ENCODE results near the gene ETV4.
A peak's percentile ranks its signal among the peaks of the same experiment; 100 is the strongest.

Gene ETV4

DNA sequence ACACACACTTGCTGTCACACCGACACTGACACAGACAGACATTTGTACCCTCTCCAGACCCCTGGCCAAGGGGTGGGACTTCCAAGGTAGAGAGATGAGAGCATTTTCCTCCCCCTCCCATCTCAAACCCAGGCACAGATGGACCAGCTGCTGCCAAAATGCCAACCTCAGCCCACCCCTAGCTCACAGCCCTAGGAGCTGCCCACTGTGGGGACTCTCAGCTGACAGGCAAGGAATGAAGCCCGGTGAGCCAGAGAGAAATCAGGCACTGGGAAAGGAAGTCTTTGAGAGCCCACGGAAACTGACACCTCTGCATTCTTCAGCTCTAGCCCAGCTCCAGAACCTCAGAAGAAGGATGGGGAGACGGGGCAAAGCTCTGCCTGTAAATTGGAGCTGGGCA, 2.8 kb downstream of the ETV4 start:
- DNase-seq (ENCODE audit: low read depth, low spot score), result no peak
- H3K4me1 ChIP-seq (ENCODE audit: control insufficient read depth, insufficient read depth, low read length), result peaks cover 21% of the 10 kb centered on the region
- no peaks in the 10 kb centered on the region for H3K36me3 ChIP-seq (ENCODE audit: control insufficient read depth, insufficient read depth, low read length)
- no peak overlapping the region for H3K4me3 ChIP-seq (ENCODE audit: low read length)
- no peak overlapping the region for H3K27ac ChIP-seq (ENCODE audit: low read length)
- peaks cover 6% of the 10 kb centered on the region; the same call in 1 of the 2 replicates for H3K27me3 ChIP-seq (ENCODE audit: control insufficient read depth, insufficient read depth, low read length)
- no CpG with 5 or more reads among the region's 4 CpGs for WGBS (ENCODE audit: insufficient coverage, insufficient read length)
- no peaks in the 10 kb centered on the region for H3K9me3 ChIP-seq (ENCODE audit: control insufficient read depth, insufficient read depth, low read length)

DNA sequence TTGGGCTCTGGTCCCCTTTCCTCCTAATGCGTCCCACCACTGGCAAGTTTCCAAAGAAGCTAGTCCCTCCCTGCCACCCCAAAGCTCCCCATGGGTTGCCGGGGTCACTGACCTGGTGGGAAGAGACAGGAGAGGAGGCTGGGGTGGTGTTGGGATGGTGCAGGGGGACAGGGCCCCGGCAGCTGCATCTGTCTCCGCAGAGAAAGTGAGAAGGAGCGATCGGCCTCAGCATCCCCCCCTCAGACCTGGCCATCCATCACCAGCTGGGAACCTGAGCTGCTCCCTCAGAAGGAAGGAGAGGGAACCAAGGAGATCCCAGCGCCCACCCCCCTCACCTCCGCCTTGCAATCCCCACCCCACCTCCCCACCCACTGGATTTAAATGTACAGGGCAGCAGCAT, 3.3 kb downstream of the ETV4 start:
- Histone ChIP-seq H3K27me3 (ENCODE audit: control insufficient read depth, insufficient read depth, low read length) (peaks cover 4% of the 10 kb centered on the region; the same call in 1 of the 2 replicates), H3K27ac (ENCODE audit: low read length) (no peak overlapping the region), H3K36me3 (ENCODE audit: control insufficient read depth, insufficient read depth, low read length) (no peaks in the 10 kb centered on the region), H3K9me3 (ENCODE audit: control insufficient read depth, insufficient read depth, low read length) (no peaks in the 10 kb centered on the region), H3K4me3 (ENCODE audit: low read length) (no peak overlapping the region), H3K4me1 (ENCODE audit: control insufficient read depth, insufficient read depth, low read length) (peaks cover 21% of the 10 kb centered on the region)
- no peak for DNase-seq (ENCODE audit: low read depth, low spot score)
- WGBS (ENCODE audit: insufficient coverage, insufficient read length), result no CpG with 5 or more reads among the region's 8 CpGs

DNA sequence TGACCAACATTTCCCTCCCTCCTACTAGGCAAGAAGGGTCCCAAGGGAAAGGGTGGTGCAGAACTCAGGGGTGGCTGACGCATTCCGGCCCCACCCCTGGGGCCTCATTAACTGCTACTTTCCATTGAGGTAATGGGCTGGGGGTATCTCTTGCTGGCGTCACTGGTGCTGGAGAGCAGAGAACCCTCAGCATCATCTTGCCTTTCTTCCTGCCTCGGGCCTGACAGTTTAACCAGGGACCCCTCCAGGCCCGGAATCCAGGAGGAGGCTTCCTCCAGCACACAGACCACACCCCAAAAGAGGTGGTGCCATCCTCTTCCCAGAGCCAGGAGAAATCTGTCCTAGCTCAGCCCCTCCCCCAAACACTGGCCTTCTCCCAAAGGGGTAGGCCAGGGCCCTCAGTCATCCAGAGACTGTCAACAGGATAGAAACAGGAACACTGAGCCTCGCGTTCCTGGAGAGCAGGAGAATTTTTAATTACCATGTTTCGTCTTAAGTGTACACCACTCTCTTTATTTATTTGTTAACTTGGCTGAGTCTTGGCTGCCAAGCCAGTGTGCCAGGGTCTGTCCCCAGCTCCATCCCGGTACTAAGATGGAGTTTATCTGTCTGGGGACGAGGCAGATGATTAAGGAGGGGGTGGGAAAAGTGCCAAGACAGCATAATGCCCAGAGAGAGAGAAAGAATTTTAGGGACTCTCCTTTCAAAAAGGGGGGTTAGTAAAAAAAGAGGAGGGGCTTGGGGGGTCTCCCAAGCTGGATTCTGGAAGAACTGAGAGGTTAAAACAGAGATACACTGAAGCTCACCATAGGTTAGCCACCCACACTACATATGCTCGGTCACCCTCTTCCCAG, 5.1 kb downstream of the ETV4 start:
- DNase-seq (ENCODE audit: low read depth, low spot score), result no peak
- peaks cover 23% of the 10 kb centered on the region for H3K4me1 ChIP-seq (ENCODE audit: control insufficient read depth, insufficient read depth, low read length)
- no peaks in the 10 kb centered on the region for H3K27me3 ChIP-seq (ENCODE audit: control insufficient read depth, insufficient read depth, low read length)
- H3K36me3 ChIP-seq (ENCODE audit: control insufficient read depth, insufficient read depth, low read length), result no peaks in the 10 kb centered on the region
- H3K9me3 ChIP-seq (ENCODE audit: control insufficient read depth, insufficient read depth, low read length), result no peaks in the 10 kb centered on the region
- no peak overlapping the region for H3K27ac ChIP-seq (ENCODE audit: low read length)
- H3K4me3 ChIP-seq (ENCODE audit: low read length), result no peak overlapping the region
- no CpG with 5 or more reads among the region's 11 CpGs for WGBS (ENCODE audit: insufficient coverage, insufficient read length)

DNA sequence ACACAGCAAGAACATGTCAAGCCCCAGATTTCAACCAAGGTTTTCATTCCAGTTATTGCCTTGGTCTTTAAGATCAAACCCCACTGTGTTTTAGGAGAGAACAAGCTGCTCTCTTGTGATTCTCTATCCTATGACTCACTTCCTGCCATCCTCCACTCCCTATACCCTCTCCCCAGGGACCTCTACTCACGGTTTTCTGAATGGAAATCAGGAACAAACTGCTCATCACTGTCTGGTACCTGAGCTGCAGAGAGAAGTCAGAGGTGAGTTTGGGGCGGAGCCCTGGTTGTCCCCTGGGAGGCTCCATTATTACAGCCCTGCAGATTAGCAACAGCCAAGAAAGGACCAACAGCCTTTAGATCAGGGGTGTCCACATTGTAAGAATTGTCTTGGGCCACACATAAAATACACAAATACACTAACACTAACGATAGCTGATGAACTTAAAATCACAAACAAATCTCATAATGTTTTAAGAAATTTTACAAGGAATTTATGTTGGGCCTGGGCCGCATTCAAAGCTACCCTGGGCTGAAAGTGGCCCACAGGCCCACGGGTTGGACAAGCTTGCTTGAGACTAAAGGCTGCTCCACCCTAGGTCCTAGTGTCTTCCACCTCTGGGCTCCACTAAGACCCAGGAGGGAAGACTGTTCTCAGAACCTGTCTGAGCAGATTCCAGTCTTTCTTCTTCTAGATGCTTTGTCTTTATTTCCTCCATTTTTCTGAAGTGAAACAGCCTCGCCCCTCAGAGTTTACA, 9.7 kb downstream of the ETV4 start:
- no peak for DNase-seq (ENCODE audit: low read depth, low spot score)
- WGBS (ENCODE audit: insufficient coverage, insufficient read length), result 100% methylated on average over 1 of the region's 6 CpGs
- Histone ChIP-seq H3K4me3 (ENCODE audit: low read length) (no peak overlapping the region), H3K27ac (ENCODE audit: low read length) (no peak overlapping the region), H3K4me1 (ENCODE audit: control insufficient read depth, insufficient read depth, low read length) (peaks cover 6% of the 10 kb centered on the region), H3K9me3 (ENCODE audit: control insufficient read depth, insufficient read depth, low read length) (no peaks in the 10 kb centered on the region), H3K36me3 (ENCODE audit: control insufficient read depth, insufficient read depth, low read length) (no peaks in the 10 kb centered on the region), H3K27me3 (ENCODE audit: control insufficient read depth, insufficient read depth, low read length) (no peaks in the 10 kb centered on the region)

DNA sequence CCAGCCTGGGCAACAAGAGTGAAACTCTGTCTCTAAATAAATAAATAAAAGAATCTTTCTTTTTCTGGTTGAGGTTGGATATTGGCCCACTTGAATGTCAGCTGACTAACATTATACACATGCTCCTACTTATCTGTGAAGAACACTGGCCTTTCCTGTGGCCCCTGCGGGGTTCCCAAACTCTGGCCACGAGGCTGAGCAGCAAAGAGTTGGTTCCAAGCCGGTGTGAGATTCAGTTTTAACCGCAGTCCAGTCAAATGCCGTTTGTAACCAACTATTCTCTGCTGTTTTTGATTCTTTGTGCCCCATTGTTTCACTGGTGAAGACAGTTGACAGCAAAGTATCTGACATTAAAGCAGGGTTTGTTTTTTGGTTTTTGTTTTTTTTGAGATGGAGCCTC, 11.2 kb downstream of the ETV4 start:
- H3K27ac ChIP-seq (ENCODE audit: low read length), result no peak overlapping the region
- no CpG with 5 or more reads among the region's 5 CpGs for WGBS (ENCODE audit: insufficient coverage, insufficient read length)
- no peaks in the 10 kb centered on the region for H3K27me3 ChIP-seq (ENCODE audit: control insufficient read depth, insufficient read depth, low read length)
- no peak overlapping the region for H3K4me3 ChIP-seq (ENCODE audit: low read length)
- DNase-seq (ENCODE audit: low read depth, low spot score), result no peak
- no peaks in the 10 kb centered on the region for H3K9me3 ChIP-seq (ENCODE audit: control insufficient read depth, insufficient read depth, low read length)
- H3K36me3 ChIP-seq (ENCODE audit: control insufficient read depth, insufficient read depth, low read length), result no peaks in the 10 kb centered on the region
- peaks cover 2% of the 10 kb centered on the region for H3K4me1 ChIP-seq (ENCODE audit: control insufficient read depth, insufficient read depth, low read length)

DNA sequence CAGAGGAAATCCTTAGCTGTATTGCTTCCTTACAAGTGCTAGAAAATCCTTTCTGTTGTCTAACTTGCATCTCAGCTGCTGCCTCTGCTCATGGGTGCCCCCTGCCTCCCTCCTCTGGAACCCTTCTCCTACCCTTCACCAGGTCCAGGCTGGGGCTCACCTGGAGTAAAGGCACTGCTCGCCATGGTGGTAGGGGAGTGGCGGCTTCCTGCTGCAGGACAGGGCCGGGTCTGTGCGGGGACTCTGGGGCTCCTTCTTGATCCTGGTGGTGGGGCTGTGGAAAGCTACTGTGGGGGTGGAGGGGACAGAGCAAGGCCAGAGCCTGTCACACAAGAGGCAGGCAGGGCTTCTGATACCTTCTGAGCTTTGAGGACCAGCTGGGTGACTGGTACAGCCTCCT, 12.4 kb downstream of the ETV4 start:
- no peaks in the 10 kb centered on the region for H3K27me3 ChIP-seq (ENCODE audit: control insufficient read depth, insufficient read depth, low read length)
- H3K9me3 ChIP-seq (ENCODE audit: control insufficient read depth, insufficient read depth, low read length), result no peaks in the 10 kb centered on the region
- H3K4me1 ChIP-seq (ENCODE audit: control insufficient read depth, insufficient read depth, low read length), result peaks cover 5% of the 10 kb centered on the region
- no CpG with 5 or more reads among the region's 4 CpGs for WGBS (ENCODE audit: insufficient coverage, insufficient read length)
- DNase-seq (ENCODE audit: low read depth, low spot score), result no peak
- no peak overlapping the region for H3K27ac ChIP-seq (ENCODE audit: low read length)
- no peak overlapping the region for H3K4me3 ChIP-seq (ENCODE audit: low read length)
- H3K36me3 ChIP-seq (ENCODE audit: control insufficient read depth, insufficient read depth, low read length), result no peaks in the 10 kb centered on the region

DNA sequence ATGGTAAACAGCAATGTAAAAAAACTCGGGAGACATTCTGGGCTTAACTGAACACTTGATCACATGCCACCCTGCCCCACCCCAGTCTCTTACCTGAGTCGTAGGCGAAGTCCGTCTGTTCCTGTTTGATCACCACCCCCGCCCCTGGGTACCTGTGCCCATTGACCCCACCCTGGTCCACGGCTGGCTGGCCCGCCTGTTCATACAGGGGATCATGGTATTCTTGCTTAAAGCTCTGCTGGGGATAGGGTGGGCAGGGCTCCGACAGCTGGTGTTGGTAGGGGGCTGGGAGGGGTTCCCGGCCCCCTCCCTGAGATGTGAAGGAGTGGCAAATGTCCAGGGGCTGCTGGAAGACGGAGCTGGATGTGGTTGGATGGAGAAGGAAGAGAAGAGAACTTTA, 13.6 kb downstream of the ETV4 start:
- H3K4me1 ChIP-seq (ENCODE audit: control insufficient read depth, insufficient read depth, low read length), result peaks cover 5% of the 10 kb centered on the region
- H3K9me3 ChIP-seq (ENCODE audit: control insufficient read depth, insufficient read depth, low read length), result no peaks in the 10 kb centered on the region
- H3K4me3 ChIP-seq (ENCODE audit: low read length), result no peak overlapping the region
- no peaks in the 10 kb centered on the region for H3K36me3 ChIP-seq (ENCODE audit: control insufficient read depth, insufficient read depth, low read length)
- WGBS (ENCODE audit: insufficient coverage, insufficient read length), result 100% methylated on average over 1 of the region's 10 CpGs
- H3K27me3 ChIP-seq (ENCODE audit: control insufficient read depth, insufficient read depth, low read length), result no peaks in the 10 kb centered on the region
- H3K27ac ChIP-seq (ENCODE audit: low read length), result no peak overlapping the region
- DNase-seq (ENCODE audit: low read depth, low spot score), result no peak

DNA sequence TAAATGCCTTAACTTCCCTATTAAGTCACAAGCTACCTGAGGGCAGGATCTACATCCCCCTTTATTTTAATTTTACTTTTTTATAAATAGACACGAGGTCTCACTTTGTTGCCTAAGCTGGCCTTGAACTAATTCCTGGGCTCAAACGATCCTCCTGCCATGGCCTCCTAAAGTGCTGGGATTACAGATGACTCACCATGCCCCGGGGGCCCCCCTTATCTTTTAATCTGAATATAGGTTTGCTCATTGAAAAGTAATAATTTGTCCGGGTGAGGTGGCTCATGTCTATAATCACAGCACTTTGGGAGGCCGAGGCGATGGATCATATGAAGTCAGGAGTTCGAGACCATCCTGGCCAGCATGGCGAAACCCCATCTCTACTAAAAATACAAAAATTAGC, 14.2 kb downstream of the ETV4 start:
- Histone ChIP-seq H3K4me3 (ENCODE audit: low read length) (no peak overlapping the region), H3K27ac (ENCODE audit: low read length) (no peak overlapping the region), H3K36me3 (ENCODE audit: control insufficient read depth, insufficient read depth, low read length) (no peaks in the 10 kb centered on the region), H3K9me3 (ENCODE audit: control insufficient read depth, insufficient read depth, low read length) (no peaks in the 10 kb centered on the region), H3K4me1 (ENCODE audit: control insufficient read depth, insufficient read depth, low read length) (peaks cover 5% of the 10 kb centered on the region), H3K27me3 (ENCODE audit: control insufficient read depth, insufficient read depth, low read length) (no peaks in the 10 kb centered on the region)
- DNase-seq (ENCODE audit: low read depth, low spot score), result no peak
- no CpG with 5 or more reads among the region's 8 CpGs for WGBS (ENCODE audit: insufficient coverage, insufficient read length)

DNA sequence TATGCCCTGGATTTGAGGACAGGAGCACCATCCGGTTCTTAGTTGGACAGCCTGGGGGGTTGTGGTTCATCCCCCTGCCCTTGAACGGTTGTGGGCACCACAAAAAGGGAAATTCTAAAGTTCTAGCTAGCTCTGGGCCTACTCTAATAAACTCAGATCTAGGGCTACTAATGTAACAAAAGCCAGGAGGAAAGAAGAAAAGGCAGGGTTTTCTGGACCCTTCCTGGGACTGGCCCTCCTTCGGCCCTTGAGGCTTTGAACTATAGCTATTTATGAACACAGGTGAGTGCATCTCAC, 15.1 kb downstream of the ETV4 start:
- DNase-seq (ENCODE audit: low read depth, low spot score), result no peak
- Histone ChIP-seq H3K4me3 (ENCODE audit: low read length) (no peak overlapping the region), H3K27ac (ENCODE audit: low read length) (no peak overlapping the region), H3K4me1 (ENCODE audit: control insufficient read depth, insufficient read depth, low read length) (peaks cover 6% of the 10 kb centered on the region), H3K36me3 (ENCODE audit: control insufficient read depth, insufficient read depth, low read length) (no peaks in the 10 kb centered on the region), H3K9me3 (ENCODE audit: control insufficient read depth, insufficient read depth, low read length) (no peaks in the 10 kb centered on the region), H3K27me3 (ENCODE audit: control insufficient read depth, insufficient read depth, low read length) (no peaks in the 10 kb centered on the region)
- no CpG with 5 or more reads among the region's 3 CpGs for WGBS (ENCODE audit: insufficient coverage, insufficient read length)

DNA sequence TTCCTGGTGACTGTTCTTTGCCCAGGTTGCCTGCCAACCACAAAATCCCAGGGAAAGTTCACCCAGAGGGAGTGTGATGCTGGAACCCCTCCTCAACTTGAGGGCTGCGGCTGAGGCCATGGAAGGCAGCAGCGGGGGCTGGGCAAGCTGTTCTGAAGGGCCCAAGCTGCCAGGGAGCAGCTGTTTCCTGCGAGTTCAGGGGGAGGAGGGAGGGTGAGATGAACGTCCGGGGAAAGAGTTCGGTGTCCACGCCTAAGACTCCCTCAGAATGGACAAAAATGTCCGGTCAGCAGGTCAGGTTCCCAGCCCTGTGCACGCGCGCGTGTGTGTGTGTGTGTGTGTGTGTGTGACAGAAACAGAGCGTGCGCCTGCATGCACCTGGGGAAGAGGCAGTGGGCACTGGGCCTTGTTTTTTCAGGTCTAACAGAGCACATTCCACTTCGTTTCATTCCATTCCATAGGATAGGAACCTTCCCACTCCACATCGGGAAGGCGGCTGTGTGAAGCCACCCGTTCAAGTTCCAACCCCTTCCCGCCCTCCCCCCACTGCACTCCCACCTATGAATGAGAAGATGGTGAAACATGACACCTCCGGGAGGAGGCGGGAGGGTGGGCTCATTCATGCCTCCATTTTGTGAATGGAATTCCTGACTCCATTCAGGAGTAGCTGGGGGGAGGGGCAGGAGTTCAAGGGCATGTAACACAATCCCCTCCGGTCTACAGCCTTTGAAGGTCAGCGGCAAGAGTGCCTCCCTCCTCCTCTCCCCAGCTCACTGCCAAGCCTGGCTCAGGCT, 15.7 kb downstream of the ETV4 start:
- Histone ChIP-seq H3K4me1 (ENCODE audit: control insufficient read depth, insufficient read depth, low read length) (peaks cover 6% of the 10 kb centered on the region), H3K4me3 (ENCODE audit: low read length) (no peak overlapping the region; the same call in 1 of the 2 replicates), H3K27ac (ENCODE audit: low read length) (no peak overlapping the region), H3K27me3 (ENCODE audit: control insufficient read depth, insufficient read depth, low read length) (no peaks in the 10 kb centered on the region), H3K9me3 (ENCODE audit: control insufficient read depth, insufficient read depth, low read length) (no peaks in the 10 kb centered on the region), H3K36me3 (ENCODE audit: control insufficient read depth, insufficient read depth, low read length) (no peaks in the 10 kb centered on the region)
- DNase-seq (ENCODE audit: low read depth, low spot score), result peak; percentile 99
- no CpG with 5 or more reads among the region's 23 CpGs for WGBS (ENCODE audit: insufficient coverage, insufficient read length)
